ENCODE results near the gene IGIP.

DNA sequence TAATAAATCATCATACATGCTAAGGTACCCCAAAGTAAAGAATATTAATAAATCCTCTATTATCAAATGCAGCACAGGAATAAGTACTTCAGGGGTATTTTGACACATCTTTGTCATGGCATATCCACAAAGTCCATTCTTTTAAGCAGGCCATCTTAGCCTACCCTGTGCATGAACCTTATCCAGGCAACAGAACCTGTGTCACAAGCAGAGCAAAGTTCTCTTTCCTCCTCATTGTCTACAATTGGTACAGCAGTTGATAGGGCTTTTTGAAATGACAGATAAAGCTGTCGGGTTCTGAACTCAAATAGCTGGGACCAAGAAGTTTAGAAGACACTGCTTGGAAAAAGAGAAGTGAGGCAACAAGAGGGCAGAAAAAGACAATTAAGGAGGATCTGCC lies 42.6 kb upstream of the IGIP start:
- TF ChIP-seq SIN3A (IDR thresholded peaks at IDR 0.05; ENCODE audit: borderline replicate concordance, insufficient read depth, low read length): no peak
- TF ChIP-seq, protein P1, sequence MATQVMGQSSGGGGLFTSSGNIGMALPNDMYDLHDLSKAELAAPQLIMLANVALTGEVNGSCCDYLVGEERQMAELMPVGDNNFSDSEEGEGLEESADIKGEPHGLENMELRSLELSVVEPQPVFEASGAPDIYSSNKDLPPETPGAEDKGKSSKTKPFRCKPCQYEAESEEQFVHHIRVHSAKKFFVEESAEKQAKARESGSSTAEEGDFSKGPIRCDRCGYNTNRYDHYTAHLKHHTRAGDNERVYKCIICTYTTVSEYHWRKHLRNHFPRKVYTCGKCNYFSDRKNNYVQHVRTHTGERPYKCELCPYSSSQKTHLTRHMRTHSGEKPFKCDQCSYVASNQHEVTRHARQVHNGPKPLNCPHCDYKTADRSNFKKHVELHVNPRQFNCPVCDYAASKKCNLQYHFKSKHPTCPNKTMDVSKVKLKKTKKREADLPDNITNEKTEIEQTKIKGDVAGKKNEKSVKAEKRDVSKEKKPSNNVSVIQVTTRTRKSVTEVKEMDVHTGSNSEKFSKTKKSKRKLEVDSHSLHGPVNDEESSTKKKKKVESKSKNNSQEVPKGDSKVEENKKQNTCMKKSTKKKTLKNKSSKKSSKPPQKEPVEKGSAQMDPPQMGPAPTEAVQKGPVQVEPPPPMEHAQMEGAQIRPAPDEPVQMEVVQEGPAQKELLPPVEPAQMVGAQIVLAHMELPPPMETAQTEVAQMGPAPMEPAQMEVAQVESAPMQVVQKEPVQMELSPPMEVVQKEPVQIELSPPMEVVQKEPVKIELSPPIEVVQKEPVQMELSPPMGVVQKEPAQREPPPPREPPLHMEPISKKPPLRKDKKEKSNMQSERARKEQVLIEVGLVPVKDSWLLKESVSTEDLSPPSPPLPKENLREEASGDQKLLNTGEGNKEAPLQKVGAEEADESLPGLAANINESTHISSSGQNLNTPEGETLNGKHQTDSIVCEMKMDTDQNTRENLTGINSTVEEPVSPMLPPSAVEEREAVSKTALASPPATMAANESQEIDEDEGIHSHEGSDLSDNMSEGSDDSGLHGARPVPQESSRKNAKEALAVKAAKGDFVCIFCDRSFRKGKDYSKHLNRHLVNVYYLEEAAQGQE (IDR thresholded peaks at IDR 0.05; ENCODE audit: insufficient read depth in 1 of 2, low read depth in 2 of 2, low read length in 2 of 2): no peak
- TF ChIP-seq POLR2AphosphoS5 (IDR thresholded peaks at IDR 0.05; ENCODE audit: low read depth, low read length): no peak
- no peak for TF ChIP-seq FOXP2 (optimal IDR thresholded peaks at IDR 0.05; ENCODE audit: borderline replicate concordance, extremely low read depth, extremely low read length, insufficient read depth)

Data from PFSK-1 (cell line).